ENCODE results near the gene KRTAP10-6.

KRTAP10-6 gene

DNA sequence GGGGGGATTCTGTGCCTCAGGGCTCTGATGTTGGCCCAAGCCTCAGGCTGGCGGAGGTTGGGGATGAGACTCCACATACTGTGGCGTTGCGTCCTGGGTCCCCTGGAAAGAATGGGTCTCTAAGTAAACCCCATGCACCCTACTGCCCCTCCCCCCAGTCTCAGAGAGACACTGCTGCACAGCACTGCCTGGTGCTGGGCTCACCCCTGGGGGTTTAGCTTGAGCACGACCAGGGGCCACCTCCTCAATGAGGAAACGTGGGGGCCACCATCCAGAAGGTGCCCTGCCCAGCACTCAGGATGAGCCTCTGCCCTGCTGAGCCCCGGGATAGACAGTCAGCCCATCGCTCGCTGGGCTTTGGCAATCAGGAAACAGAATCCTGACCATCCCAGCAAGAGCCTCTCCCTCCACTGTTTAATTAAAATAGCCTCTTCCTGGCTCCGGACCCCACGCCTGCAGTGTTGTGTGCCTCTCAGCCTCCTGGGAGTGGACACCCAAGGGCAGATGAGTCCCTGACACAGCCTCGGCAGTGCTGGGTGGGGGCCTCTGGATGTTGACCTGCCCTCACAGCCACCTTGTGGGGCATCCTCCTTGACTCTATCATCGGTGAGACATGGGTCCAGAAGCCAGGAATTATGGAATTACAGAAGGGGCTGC lies 22.3 kb downstream of the KRTAP10-6 start:
- no peak for ATAC-seq
- TF ChIP-seq ZNF70 (CRISPR knock-in tag; IDR thresholded peaks at IDR 0.05) (no peak), ZC3H10 (CRISPR knock-in tag; IDR thresholded peaks at IDR 0.05) (no peak), OSR1 (CRISPR knock-in tag; IDR thresholded peaks at IDR 0.05) (no peak), TCF4 (CRISPR knock-in tag; IDR thresholded peaks at IDR 0.05; ENCODE audit: borderline replicate concordance) (no peak), TOX (CRISPR knock-in tag; IDR thresholded peaks at IDR 0.05; ENCODE audit: borderline replicate concordance) (no peak), PPARA (CRISPR knock-in tag; IDR thresholded peaks at IDR 0.05; ENCODE audit: borderline replicate concordance) (no peak), BACH2 (CRISPR knock-in tag; IDR thresholded peaks at IDR 0.05; ENCODE audit: borderline replicate concordance) (no peak), CSDC2 (CRISPR knock-in tag; IDR thresholded peaks at IDR 0.05) (no peak), ZNF565 (CRISPR knock-in tag; conservative IDR thresholded peaks at IDR 0.05; ENCODE audit: low read depth) (no peak), GLIS3 (CRISPR knock-in tag; IDR thresholded peaks at IDR 0.05) (no peak), ZFP30 (CRISPR knock-in tag; IDR thresholded peaks at IDR 0.05) (no peak), ZFP3 (CRISPR knock-in tag; IDR thresholded peaks at IDR 0.05) (no peak), SNAI2 (CRISPR knock-in tag; IDR thresholded peaks at IDR 0.05) (no peak), ZNF8 (CRISPR knock-in tag; IDR thresholded peaks at IDR 0.05) (no peak), ESRRG (CRISPR knock-in tag; IDR thresholded peaks at IDR 0.05) (no peak)
- TF ChIP-seq, protein P1, sequence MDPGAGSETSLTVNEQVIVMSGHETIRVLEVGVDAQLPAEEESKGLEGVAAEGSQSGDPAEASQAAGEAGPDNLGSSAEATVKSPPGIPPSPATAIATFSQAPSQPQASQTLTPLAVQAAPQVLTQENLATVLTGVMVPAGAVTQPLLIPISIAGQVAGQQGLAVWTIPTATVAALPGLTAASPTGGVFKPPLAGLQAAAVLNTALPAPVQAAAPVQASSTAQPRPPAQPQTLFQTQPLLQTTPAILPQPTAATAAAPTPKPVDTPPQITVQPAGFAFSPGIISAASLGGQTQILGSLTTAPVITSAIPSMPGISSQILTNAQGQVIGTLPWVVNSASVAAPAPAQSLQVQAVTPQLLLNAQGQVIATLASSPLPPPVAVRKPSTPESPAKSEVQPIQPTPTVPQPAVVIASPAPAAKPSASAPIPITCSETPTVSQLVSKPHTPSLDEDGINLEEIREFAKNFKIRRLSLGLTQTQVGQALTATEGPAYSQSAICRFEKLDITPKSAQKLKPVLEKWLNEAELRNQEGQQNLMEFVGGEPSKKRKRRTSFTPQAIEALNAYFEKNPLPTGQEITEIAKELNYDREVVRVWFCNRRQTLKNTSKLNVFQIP (CRISPR knock-in tag; IDR thresholded peaks at IDR 0.05; ENCODE audit: borderline replicate concordance, low read depth), result no peak
- TF ChIP-seq, protein P2, sequence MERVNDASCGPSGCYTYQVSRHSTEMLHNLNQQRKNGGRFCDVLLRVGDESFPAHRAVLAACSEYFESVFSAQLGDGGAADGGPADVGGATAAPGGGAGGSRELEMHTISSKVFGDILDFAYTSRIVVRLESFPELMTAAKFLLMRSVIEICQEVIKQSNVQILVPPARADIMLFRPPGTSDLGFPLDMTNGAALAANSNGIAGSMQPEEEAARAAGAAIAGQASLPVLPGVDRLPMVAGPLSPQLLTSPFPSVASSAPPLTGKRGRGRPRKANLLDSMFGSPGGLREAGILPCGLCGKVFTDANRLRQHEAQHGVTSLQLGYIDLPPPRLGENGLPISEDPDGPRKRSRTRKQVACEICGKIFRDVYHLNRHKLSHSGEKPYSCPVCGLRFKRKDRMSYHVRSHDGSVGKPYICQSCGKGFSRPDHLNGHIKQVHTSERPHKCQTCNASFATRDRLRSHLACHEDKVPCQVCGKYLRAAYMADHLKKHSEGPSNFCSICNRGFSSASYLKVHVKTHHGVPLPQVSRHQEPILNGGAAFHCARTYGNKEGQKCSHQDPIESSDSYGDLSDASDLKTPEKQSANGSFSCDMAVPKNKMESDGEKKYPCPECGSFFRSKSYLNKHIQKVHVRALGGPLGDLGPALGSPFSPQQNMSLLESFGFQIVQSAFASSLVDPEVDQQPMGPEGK (CRISPR knock-in tag; IDR thresholded peaks at IDR 0.05; ENCODE audit: borderline replicate concordance), result no peak

DNA sequence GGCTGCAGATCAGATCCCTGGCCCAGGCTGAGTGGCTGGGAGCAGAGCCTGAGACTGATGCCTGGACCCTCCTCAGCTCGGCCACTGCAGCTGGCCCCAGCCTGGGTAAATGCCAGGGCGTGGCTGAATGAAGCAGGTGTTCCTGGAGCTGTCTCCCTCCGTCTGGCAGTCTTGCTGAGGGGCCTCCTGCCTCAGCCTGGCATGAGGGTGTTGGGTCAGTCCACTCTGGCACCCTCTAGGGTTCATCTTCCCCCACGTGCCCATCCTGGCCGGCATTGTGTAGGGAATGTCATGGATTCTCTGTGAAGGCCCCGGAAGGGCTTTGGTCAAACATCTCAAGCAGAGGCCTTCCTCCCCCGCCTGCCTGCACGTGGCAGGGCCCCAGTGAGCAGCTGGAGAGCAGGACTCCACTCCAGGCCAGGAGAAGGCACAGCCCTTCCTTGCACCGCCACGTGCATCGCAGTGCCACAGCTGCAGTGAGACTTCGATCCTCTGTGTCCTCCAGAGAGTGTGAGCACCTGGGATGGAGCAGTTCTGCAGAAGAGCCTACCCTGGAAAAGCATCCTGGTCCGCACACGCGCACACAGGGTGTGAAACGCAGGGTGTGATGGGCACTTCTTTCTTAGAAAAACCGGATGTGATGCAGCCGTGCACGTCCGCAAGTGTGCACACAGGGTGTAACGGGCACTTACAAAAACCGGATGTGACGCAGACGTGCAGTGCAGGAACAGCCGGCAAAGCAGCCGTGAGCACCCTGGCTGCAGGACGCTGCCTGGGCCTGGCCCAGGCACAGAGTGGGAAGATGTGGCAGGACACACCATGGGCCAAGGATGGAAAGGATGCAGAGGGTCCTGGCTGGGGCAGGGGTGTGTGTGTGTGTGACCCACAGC lies 23.4 kb downstream of the KRTAP10-6 start:
- TF ChIP-seq TCF4 (CRISPR knock-in tag; IDR thresholded peaks at IDR 0.05; ENCODE audit: borderline replicate concordance), result no peak

DNA sequence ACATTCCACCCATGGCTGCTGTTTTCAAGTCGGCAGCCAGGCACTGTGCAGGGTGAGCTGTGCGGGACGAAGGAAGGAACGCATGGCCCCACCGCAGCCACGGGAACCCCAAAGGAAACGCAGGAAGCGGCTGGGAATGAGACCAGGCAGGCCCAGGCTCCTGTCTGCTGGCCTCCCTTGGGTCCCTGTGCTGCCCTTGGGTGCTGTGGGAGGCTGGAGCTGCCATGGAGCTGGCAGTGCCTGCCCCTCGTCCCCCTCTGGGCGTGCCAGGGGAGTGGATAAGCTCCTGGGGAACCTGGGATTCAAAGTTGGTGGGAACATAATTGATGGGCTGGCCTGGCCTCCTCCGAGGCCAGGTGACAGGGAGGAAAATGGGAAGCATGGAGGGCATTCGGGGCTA lies 24.0 kb downstream of the KRTAP10-6 start:
- TF ChIP-seq ZNF8 (CRISPR knock-in tag; IDR thresholded peaks at IDR 0.05), result no peak
- TF ChIP-seq, protein P3, sequence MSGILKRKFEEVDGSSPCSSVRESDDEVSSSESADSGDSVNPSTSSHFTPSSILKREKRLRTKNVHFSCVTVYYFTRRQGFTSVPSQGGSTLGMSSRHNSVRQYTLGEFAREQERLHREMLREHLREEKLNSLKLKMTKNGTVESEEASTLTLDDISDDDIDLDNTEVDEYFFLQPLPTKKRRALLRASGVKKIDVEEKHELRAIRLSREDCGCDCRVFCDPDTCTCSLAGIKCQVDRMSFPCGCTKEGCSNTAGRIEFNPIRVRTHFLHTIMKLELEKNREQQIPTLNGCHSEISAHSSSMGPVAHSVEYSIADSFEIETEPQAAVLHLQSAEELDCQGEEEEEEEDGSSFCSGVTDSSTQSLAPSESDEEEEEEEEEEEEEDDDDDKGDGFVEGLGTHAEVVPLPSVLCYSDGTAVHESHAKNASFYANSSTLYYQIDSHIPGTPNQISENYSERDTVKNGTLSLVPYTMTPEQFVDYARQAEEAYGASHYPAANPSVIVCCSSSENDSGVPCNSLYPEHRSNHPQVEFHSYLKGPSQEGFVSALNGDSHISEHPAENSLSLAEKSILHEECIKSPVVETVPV (CRISPR knock-in tag; IDR thresholded peaks at IDR 0.05), result no peak
- TF ChIP-seq OSR1 (CRISPR knock-in tag; IDR thresholded peaks at IDR 0.05), result no peak
- TF ChIP-seq ZC3H10 (CRISPR knock-in tag; IDR thresholded peaks at IDR 0.05), result no peak
- no peak for TF ChIP-seq SNAI2 (CRISPR knock-in tag; IDR thresholded peaks at IDR 0.05)
- TF ChIP-seq ZFP3 (CRISPR knock-in tag; IDR thresholded peaks at IDR 0.05), result no peak
- no peak for TF ChIP-seq CSDC2 (CRISPR knock-in tag; IDR thresholded peaks at IDR 0.05)
- TF ChIP-seq RARB (CRISPR knock-in tag; IDR thresholded peaks at IDR 0.05), result no peak
- TF ChIP-seq BACH2 (CRISPR knock-in tag; IDR thresholded peaks at IDR 0.05; ENCODE audit: borderline replicate concordance), result no peak
- TF ChIP-seq, protein P2 (CRISPR knock-in tag; IDR thresholded peaks at IDR 0.05; ENCODE audit: borderline replicate concordance), result no peak
- TF ChIP-seq ESRRG (CRISPR knock-in tag; IDR thresholded peaks at IDR 0.05), result no peak
- TF ChIP-seq ZNF565 (CRISPR knock-in tag; conservative IDR thresholded peaks at IDR 0.05; ENCODE audit: low read depth), result no peak
- TF ChIP-seq ZNF70 (CRISPR knock-in tag; IDR thresholded peaks at IDR 0.05), result no peak
- TF ChIP-seq ISL1 (CRISPR knock-in tag; IDR thresholded peaks at IDR 0.05), result no peak
- no peak for TF ChIP-seq GLIS3 (CRISPR knock-in tag; IDR thresholded peaks at IDR 0.05)
- TF ChIP-seq TCF4 (CRISPR knock-in tag; IDR thresholded peaks at IDR 0.05; ENCODE audit: borderline replicate concordance), result no peak
- no peak for TF ChIP-seq TOX (CRISPR knock-in tag; IDR thresholded peaks at IDR 0.05; ENCODE audit: borderline replicate concordance)
- TF ChIP-seq, protein P4, sequence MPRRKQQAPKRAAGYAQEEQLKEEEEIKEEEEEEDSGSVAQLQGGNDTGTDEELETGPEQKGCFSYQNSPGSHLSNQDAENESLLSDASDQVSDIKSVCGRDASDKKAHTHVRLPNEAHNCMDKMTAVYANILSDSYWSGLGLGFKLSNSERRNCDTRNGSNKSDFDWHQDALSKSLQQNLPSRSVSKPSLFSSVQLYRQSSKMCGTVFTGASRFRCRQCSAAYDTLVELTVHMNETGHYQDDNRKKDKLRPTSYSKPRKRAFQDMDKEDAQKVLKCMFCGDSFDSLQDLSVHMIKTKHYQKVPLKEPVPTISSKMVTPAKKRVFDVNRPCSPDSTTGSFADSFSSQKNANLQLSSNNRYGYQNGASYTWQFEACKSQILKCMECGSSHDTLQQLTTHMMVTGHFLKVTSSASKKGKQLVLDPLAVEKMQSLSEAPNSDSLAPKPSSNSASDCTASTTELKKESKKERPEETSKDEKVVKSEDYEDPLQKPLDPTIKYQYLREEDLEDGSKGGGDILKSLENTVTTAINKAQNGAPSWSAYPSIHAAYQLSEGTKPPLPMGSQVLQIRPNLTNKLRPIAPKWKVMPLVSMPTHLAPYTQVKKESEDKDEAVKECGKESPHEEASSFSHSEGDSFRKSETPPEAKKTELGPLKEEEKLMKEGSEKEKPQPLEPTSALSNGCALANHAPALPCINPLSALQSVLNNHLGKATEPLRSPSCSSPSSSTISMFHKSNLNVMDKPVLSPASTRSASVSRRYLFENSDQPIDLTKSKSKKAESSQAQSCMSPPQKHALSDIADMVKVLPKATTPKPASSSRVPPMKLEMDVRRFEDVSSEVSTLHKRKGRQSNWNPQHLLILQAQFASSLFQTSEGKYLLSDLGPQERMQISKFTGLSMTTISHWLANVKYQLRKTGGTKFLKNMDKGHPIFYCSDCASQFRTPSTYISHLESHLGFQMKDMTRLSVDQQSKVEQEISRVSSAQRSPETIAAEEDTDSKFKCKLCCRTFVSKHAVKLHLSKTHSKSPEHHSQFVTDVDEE (CRISPR knock-in tag; IDR thresholded peaks at IDR 0.05), result no peak
- no peak for ATAC-seq

More for the DNA sequence above, 23.4 kb downstream of the KRTAP10-6 start:
- no peak for ATAC-seq
